ENCODE data around the gene KAZN. TPM values are rescaled to one million over a fixed set of nuclear protein-coding genes. Genes with fewer than 3 reads are reported as not detected.

KAZN gene
- total and polyA plus RNA-seq, 2 donors (not counting 1 experiment from before 2014, with no cell fraction given): 3.4 to 5.0 TPM

GRCh38 chr1:14809191-14809981, 210.9 kb downstream of the KAZN start:
- H4K20me1 ChIP-seq (ENCODE audit: control insufficient read depth, extremely low read depth, insufficient read depth, low read length): no peaks in the 10 kb centered on the region
- TF ChIP-seq EZH2 (IDR thresholded peaks at IDR 0.05; ENCODE audit: low read length, missing control alignments): no peak
- no peak for TF ChIP-seq CTCF (conservative IDR thresholded peaks at IDR 0.05 in 1 of 2, IDR thresholded peaks at IDR 0.05 in 1 of 2; ENCODE audit: low read depth in 1 of 2, low read length in 2 of 2)
- H3K4me3 ChIP-seq (replicated peaks in 1 of 4; ENCODE audit: control extremely low read depth in 1 of 4, insufficient read depth in 1 of 4, low read depth in 3 of 4, low read length in 4 of 4): no peak overlapping the region
- no peak overlapping the region for H3K4me2 ChIP-seq (ENCODE audit: extremely low read depth, insufficient read depth, low read length)
- no peaks in the 10 kb centered on the region for H3K4me1 ChIP-seq (ENCODE audit: control insufficient read depth, extremely low read depth, insufficient read depth, low read length)
- H2AFZ ChIP-seq (ENCODE audit: low read length): no peak overlapping the region
- no peaks in the 10 kb centered on the region for H3K9me3 ChIP-seq (ENCODE audit: control insufficient read depth, insufficient read depth, low read depth, low read length)
- H3K36me3 ChIP-seq (ENCODE audit: control insufficient read depth, insufficient read depth, low read length): no peaks in the 10 kb centered on the region
- H3K27me3 ChIP-seq (ENCODE audit: control insufficient read depth, insufficient read depth, low read length): no peaks in the 10 kb centered on the region
- no peak overlapping the region for H3K27ac ChIP-seq (ENCODE audit: insufficient read depth, low read length)
- H3K79me2 ChIP-seq (ENCODE audit: control insufficient read depth, insufficient read depth, low read length): no peaks in the 10 kb centered on the region
- H3K9ac ChIP-seq (ENCODE audit: insufficient read depth, low read length): no peak overlapping the region
- DNase-seq (ENCODE audit: low read depth in 2 of 2): no peak

GRCh38 chr1:14810595-14811361, 212.3 kb downstream of the KAZN start:
- H3K9ac ChIP-seq (ENCODE audit: insufficient read depth, low read length): no peak overlapping the region
- H2AFZ ChIP-seq (ENCODE audit: low read length): no peak overlapping the region
- H3K36me3 ChIP-seq (ENCODE audit: control insufficient read depth, insufficient read depth, low read length): no peaks in the 10 kb centered on the region
- H3K9me3 ChIP-seq (ENCODE audit: control insufficient read depth, insufficient read depth, low read depth, low read length): no peaks in the 10 kb centered on the region
- H3K79me2 ChIP-seq (ENCODE audit: control insufficient read depth, insufficient read depth, low read length): no peaks in the 10 kb centered on the region
- TF ChIP-seq CTCF (conservative IDR thresholded peaks at IDR 0.05 in 1 of 2, IDR thresholded peaks at IDR 0.05 in 1 of 2; ENCODE audit: low read depth in 1 of 2, low read length in 2 of 2) (no peak), EZH2 (IDR thresholded peaks at IDR 0.05; ENCODE audit: low read length, missing control alignments) (no peak)
- H3K4me1 ChIP-seq (ENCODE audit: control insufficient read depth, extremely low read depth, insufficient read depth, low read length): no peaks in the 10 kb centered on the region
- H4K20me1 ChIP-seq (ENCODE audit: control insufficient read depth, extremely low read depth, insufficient read depth, low read length): no peaks in the 10 kb centered on the region
- H3K27ac ChIP-seq (ENCODE audit: insufficient read depth, low read length): no peak overlapping the region
- H3K4me2 ChIP-seq (ENCODE audit: extremely low read depth, insufficient read depth, low read length): no peak overlapping the region
- peak in 1 of 2 donors; percentile 71 for DNase-seq (ENCODE audit: low read depth in 2 of 2)
- H3K27me3 ChIP-seq (ENCODE audit: control insufficient read depth, insufficient read depth, low read length): no peaks in the 10 kb centered on the region
- H3K4me3 ChIP-seq (replicated peaks in 1 of 4; ENCODE audit: control extremely low read depth in 1 of 4, insufficient read depth in 1 of 4, low read depth in 3 of 4, low read length in 4 of 4): no peak overlapping the region

- H2AFZ ChIP-seq (ENCODE audit: low read length): no peak overlapping the region
- TF ChIP-seq CTCF (conservative IDR thresholded peaks at IDR 0.05 in 1 of 2, IDR thresholded peaks at IDR 0.05 in 1 of 2; ENCODE audit: low read depth in 1 of 2, low read length in 2 of 2) (no peak), EZH2 (IDR thresholded peaks at IDR 0.05; ENCODE audit: low read length, missing control alignments) (no peak)
- no peak for DNase-seq (ENCODE audit: low read depth in 2 of 2)
- no peaks in the 10 kb centered on the region for H3K36me3 ChIP-seq (ENCODE audit: control insufficient read depth, insufficient read depth, low read length)
- no peak overlapping the region for H3K4me3 ChIP-seq (replicated peaks in 1 of 4; ENCODE audit: control extremely low read depth in 1 of 4, insufficient read depth in 1 of 4, low read depth in 3 of 4, low read length in 4 of 4)
- peaks cover 2% of the 10 kb centered on the region for H3K27me3 ChIP-seq (ENCODE audit: control insufficient read depth, insufficient read depth, low read length)
- H3K4me2 ChIP-seq (ENCODE audit: extremely low read depth, insufficient read depth, low read length): no peak overlapping the region
- no peak overlapping the region for H3K9ac ChIP-seq (ENCODE audit: insufficient read depth, low read length)
- H3K79me2 ChIP-seq (ENCODE audit: control insufficient read depth, insufficient read depth, low read length): no peaks in the 10 kb centered on the region
- no peaks in the 10 kb centered on the region for H3K4me1 ChIP-seq (ENCODE audit: control insufficient read depth, extremely low read depth, insufficient read depth, low read length)
- H3K27ac ChIP-seq (ENCODE audit: insufficient read depth, low read length): no peak overlapping the region
- H3K9me3 ChIP-seq (ENCODE audit: control insufficient read depth, insufficient read depth, low read depth, low read length): no peaks in the 10 kb centered on the region
- no peaks in the 10 kb centered on the region for H4K20me1 ChIP-seq (ENCODE audit: control insufficient read depth, extremely low read depth, insufficient read depth, low read length)
Observed at GRCh38 chr1:14811573-14811972, 213.1 kb downstream of the KAZN start.

Measured in fibroblast of lung (primary cell).